Mesenchymal stem cell (in vitro differentiated cells and primary cell): Measurements from ENCODE around the gene FRMPD4.

Experiments
- DNase-seq: peaks from one replicate; pipeline ENCODE4 v3.0.0-alpha.2; 2013
- H2AFZ ChIP-seq: one replicate; pipeline ENCODE4 v1.6.1; 2013; ENCODE audit warnings: low read depth, mild to moderate bottlenecking, control low read depth, inconsistent platforms, low read length, moderate library complexity
- H2AK5ac ChIP-seq: 2 replicates; pipeline ENCODE4 v1.6.1; 2013; ENCODE audit warnings: low read length, moderate library complexity, mild to moderate bottlenecking, inconsistent platforms; ENCODE audit not compliant: severe bottlenecking
- H2BK120ac ChIP-seq: one replicate; pipeline ENCODE4 v1.6.1; 2013; ENCODE audit warnings: low read depth, mild to moderate bottlenecking, inconsistent platforms, low read length, moderate library complexity
- H2BK12ac ChIP-seq, 2 experiments: one replicate each; pipeline ENCODE4 v1.6.1; 2013; ENCODE audit warnings: inconsistent platforms in 2 of 2, low read length in 2 of 2, mild to moderate bottlenecking in 2 of 2, moderate library complexity in 2 of 2, control low read depth in 1 of 2
- H2BK15ac ChIP-seq: one replicate; pipeline ENCODE4 v1.6.1; 2013; ENCODE audit warnings: mild to moderate bottlenecking, low read depth, inconsistent platforms; ENCODE audit not compliant: poor library complexity, severe bottlenecking
- H2BK5ac ChIP-seq: 2 replicates; pipeline ENCODE4 v1.6.1; 2013; ENCODE audit warnings: low read depth, mild to moderate bottlenecking, low read length, control low read depth, inconsistent platforms; ENCODE audit not compliant: poor library complexity, severe bottlenecking
- H3K14ac ChIP-seq, 2 experiments: one replicate each; pipeline ENCODE4 v1.6.1; 2013; ENCODE audit warnings: inconsistent platforms in 2 of 2, low read length in 2 of 2, control low read depth in 1 of 2, mild to moderate bottlenecking in 1 of 2, moderate library complexity in 1 of 2
- H3K18ac ChIP-seq, 2 experiments: one replicate each; pipeline ENCODE4 v1.6.1; 2013; ENCODE audit warnings: inconsistent platforms in 2 of 2, low read length in 2 of 2, control low read depth in 1 of 2, low read depth in 1 of 2, mild to moderate bottlenecking in 1 of 2
- H3K23ac ChIP-seq, 2 experiments: one replicate each; pipeline ENCODE4 v1.6.1; 2013; ENCODE audit warnings: inconsistent platforms in 2 of 2, low read length in 2 of 2, mild to moderate bottlenecking in 2 of 2, moderate library complexity in 2 of 2, control low read depth in 1 of 2
- H3K27ac ChIP-seq: 2 replicates; pipeline ENCODE4 v1.5.1; 2013; ENCODE audit warnings: mild to moderate bottlenecking, moderate library complexity, low read length, control low read depth, inconsistent platforms; ENCODE audit not compliant: poor library complexity, severe bottlenecking
- H3K27me3 ChIP-seq, 2 experiments: 2 replicates each; pipeline versions ENCODE4 v1.6.1 to v1.7.0; 2013; ENCODE audit warnings: low read length in 2 of 2, mild to moderate bottlenecking in 2 of 2, moderate library complexity in 2 of 2, control low read depth in 1 of 2, inconsistent platforms in 1 of 2; ENCODE audit not compliant: control insufficient read depth in 1 of 2, insufficient read depth in 1 of 2
- H3K36me3 ChIP-seq, 2 experiments: 2 replicates each; pipeline versions ENCODE4 v1.6.1 to v1.7.0; 2013; ENCODE audit warnings: low read length in 2 of 2, control low read depth in 1 of 2, inconsistent platforms in 1 of 2, low read depth in 1 of 2, mild to moderate bottlenecking in 1 of 2; ENCODE audit not compliant: insufficient read depth in 2 of 2, control insufficient read depth in 1 of 2
- H3K4ac ChIP-seq, 2 experiments: one replicate each; pipeline ENCODE4 v1.6.1; 2013; ENCODE audit warnings: inconsistent platforms in 2 of 2, low read length in 2 of 2, mild to moderate bottlenecking in 2 of 2, moderate library complexity in 2 of 2, control low read depth in 1 of 2, low read depth in 1 of 2
- H3K4me1 ChIP-seq: 2 replicates; pipeline ENCODE4 v1.6.1; 2013; ENCODE audit warnings: low read depth, low read length, control low read depth; ENCODE audit not compliant: control insufficient read depth, insufficient read depth
- H3K4me2 ChIP-seq: 2 replicates; pipeline ENCODE4 v1.6.1; 2013; ENCODE audit warnings: low read length, mild to moderate bottlenecking, inconsistent platforms; ENCODE audit not compliant: poor library complexity, severe bottlenecking
- H3K4me3 ChIP-seq, 2 experiments: 2 replicates each; pipeline versions ENCODE4 v1.5.1 to v1.7.0; 2013; ENCODE audit warnings: low read length in 2 of 2, mild to moderate bottlenecking in 2 of 2, control low read depth in 1 of 2, low read depth in 1 of 2; ENCODE audit not compliant: insufficient read depth in 1 of 2
- H3K79me1 ChIP-seq: replicated peaks from 2 replicates; pipeline ENCODE4 v1.6.1; 2013; ENCODE audit warnings: mild to moderate bottlenecking, control low read depth, low read length, inconsistent platforms; ENCODE audit not compliant: poor library complexity, severe bottlenecking
- H3K9ac ChIP-seq: 2 replicates; pipeline ENCODE4 v1.7.0; 2013; ENCODE audit warnings: mild to moderate bottlenecking, low read length, moderate library complexity
- H3K9me3 ChIP-seq: 2 replicates; pipeline ENCODE4 v1.7.0; 2013; ENCODE audit warnings: mild to moderate bottlenecking, low read length; ENCODE audit not compliant: control insufficient read depth
- H4K8ac ChIP-seq: one replicate; pipeline ENCODE4 v1.6.1; 2013; ENCODE audit warnings: inconsistent platforms, mild to moderate bottlenecking, low read length, moderate library complexity
- H4K91ac ChIP-seq: one replicate; pipeline ENCODE4 v1.6.1; 2013; ENCODE audit warnings: mild to moderate bottlenecking, low read length, inconsistent platforms
- WGBS: methylation state at CpG from one replicate; pipeline ENCODE4 v1.1.7; 2013; ENCODE audit warnings: mixed read lengths; 5-methylcytosine and 5-hydroxymethylcytosine counted together

The FRMPD4 gene

DNA sequence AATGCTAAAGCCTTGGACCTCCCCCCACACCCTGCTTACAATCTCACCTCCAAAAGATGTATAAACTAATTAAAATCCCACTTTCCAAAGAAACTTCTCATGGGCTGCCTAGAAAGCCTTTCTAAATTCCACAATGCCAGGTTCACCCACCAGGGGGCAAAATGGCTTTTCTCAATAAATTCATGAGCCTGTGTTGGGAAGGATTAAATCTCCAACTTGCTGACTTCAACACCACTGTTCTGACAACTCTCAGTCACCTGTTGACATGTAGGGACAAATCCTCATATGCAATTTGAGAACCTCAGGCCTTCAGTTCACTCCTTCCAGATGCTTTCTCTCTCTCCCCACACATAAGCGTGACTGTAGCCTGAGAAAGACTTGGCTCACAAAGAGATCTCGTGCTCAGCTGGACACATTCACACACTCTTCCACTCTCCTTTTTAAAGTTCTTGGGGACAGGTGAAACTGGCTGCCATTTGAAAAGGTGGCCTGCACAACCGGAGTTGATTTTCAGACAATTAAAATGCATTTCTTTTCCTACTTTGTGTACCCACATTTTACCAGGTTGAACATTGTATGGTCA, 564.3 kb downstream of the FRMPD4 start:
- 93% methylated on average over 3 of the region's 3 CpGs for WGBS
- no peak overlapping the region for H3K27ac ChIP-seq
- H3K4me3 ChIP-seq = no peak overlapping the region
- no peak overlapping the region for H2BK15ac ChIP-seq
- no peaks in the 10 kb centered on the region for H3K4me1 ChIP-seq
- no peaks in the 10 kb centered on the region for H3K36me3 ChIP-seq
- H3K27me3 ChIP-seq = no peaks in the 10 kb centered on the region
- no peak overlapping the region for H2BK12ac ChIP-seq
- H4K8ac ChIP-seq = no peak overlapping the region
- H2BK120ac ChIP-seq = no peak overlapping the region
- no peak overlapping the region for H3K14ac ChIP-seq
- H2AK5ac ChIP-seq = no peak overlapping the region
- H2AFZ ChIP-seq = no peak overlapping the region
- no peak overlapping the region for H3K18ac ChIP-seq
- no peak overlapping the region for H3K4ac ChIP-seq
- no peaks in the 10 kb centered on the region for H3K79me1 ChIP-seq
- H2BK5ac ChIP-seq = no peak overlapping the region
- no peak for DNase-seq
- H3K9ac ChIP-seq = no peak overlapping the region
- H3K4me2 ChIP-seq = no peak overlapping the region
- no peaks in the 10 kb centered on the region for H3K9me3 ChIP-seq
- H4K91ac ChIP-seq = no peak overlapping the region
- H3K23ac ChIP-seq = no peak overlapping the region

DNA sequence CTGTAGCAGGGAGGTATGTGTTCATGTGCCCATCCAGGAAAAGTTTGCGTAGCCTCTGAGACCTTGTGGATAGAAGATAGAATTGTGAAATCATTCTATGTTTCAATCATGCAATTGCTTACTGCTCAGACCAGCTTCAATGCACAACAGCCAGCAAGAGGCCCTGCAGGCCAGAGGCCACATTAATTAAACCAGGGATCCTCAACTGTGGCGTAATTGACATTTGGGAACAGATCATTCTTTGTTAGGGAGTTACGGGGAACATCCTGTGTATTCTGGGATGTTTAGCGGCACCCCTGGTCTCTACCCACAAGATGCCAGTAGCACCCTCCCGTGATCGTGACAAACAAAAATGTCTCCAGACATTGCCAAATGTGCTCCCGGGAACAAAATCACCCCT, 566.4 kb downstream of the FRMPD4 start:
- Histone ChIP-seq H4K8ac (no peak overlapping the region), H3K36me3 (no peaks in the 10 kb centered on the region), H2AK5ac (no peak overlapping the region), H3K4me2 (no peak overlapping the region), H4K91ac (no peak overlapping the region), H3K79me1 (no peaks in the 10 kb centered on the region), H2BK12ac (no peak overlapping the region), H3K4me3 (no peak overlapping the region), H3K9me3 (no peaks in the 10 kb centered on the region), H3K14ac (no peak overlapping the region), H3K23ac (no peak overlapping the region), H2BK15ac (no peak overlapping the region), H3K9ac (no peak overlapping the region), H2AFZ (no peak overlapping the region), H3K4ac (no peak overlapping the region), H3K27me3 (no peaks in the 10 kb centered on the region), H3K18ac (no peak overlapping the region), H2BK120ac (no peak overlapping the region), H2BK5ac (no peak overlapping the region), H3K27ac (no peak overlapping the region), H3K4me1 (no peaks in the 10 kb centered on the region)
- WGBS = 83% methylated on average over 1 of the region's 7 CpGs
- DNase-seq = no peak

DNA sequence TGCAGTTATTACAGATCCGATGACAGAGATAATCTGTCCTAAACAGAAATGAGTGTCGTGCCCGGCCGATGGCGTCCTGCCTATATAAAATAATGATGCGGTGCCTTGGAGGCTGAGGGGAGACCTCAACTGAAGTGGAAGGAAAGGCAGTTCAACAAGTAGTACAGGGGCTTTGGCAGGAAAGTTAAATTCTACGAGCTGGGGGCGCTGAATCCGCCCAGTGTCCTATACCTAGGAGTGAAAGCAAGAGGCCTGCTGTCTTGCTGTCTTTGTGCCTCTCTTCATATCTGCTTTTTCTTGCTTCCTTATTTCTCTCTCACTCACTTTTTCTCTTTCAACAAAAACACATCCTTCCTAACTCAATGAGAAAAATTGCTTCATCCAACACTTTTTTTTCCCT, 570.8 kb downstream of the FRMPD4 start:
- WGBS = 91% methylated on average over 9 of the region's 9 CpGs
- no peak overlapping the region for H2BK15ac ChIP-seq
- H3K9ac ChIP-seq = no peak overlapping the region
- no peak overlapping the region for H4K91ac ChIP-seq
- no peak overlapping the region for H3K23ac ChIP-seq
- H3K27me3 ChIP-seq = no peaks in the 10 kb centered on the region
- DNase-seq = no peak
- H2BK12ac ChIP-seq = no peak overlapping the region
- no peak overlapping the region for H3K18ac ChIP-seq
- no peak overlapping the region for H2AK5ac ChIP-seq
- H2AFZ ChIP-seq = no peak overlapping the region
- no peaks in the 10 kb centered on the region for H3K79me1 ChIP-seq
- H3K4me2 ChIP-seq = no peak overlapping the region
- H3K4ac ChIP-seq = no peak overlapping the region
- no peak overlapping the region for H3K27ac ChIP-seq
- no peaks in the 10 kb centered on the region for H3K9me3 ChIP-seq
- no peak overlapping the region for H3K14ac ChIP-seq
- H2BK120ac ChIP-seq = no peak overlapping the region
- H4K8ac ChIP-seq = no peak overlapping the region
- H2BK5ac ChIP-seq = no peak overlapping the region
- H3K36me3 ChIP-seq = no peaks in the 10 kb centered on the region
- no peaks in the 10 kb centered on the region for H3K4me1 ChIP-seq
- no peak overlapping the region for H3K4me3 ChIP-seq

DNA sequence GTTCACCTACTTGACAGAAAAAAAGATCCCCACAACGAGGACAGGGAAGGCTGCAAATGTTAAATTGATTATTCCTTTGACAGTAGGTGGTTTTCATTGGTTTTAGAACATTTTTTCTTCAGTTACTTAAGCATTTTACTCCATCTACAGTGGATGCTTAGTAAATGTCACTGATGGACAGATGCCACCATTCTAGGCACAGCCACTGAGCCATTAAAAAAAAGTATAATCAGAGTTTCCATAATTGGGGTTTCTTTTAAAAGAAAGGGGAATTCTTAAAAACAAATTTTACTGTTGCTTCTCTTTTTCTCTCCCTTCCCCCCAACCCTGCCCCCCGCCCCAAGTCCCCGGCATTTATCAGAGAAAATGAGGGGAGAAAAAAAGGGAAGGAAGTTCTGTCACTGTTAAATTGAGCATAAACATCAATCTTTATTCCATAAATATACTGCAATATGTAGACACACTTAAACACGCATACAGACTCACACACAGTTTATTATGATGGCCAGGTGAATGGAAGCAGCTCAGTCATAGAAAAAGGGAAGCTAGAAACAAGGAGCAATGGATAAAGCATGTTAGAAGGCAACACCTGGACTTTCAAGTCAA, 573.3 kb downstream of the FRMPD4 start:
- Histone ChIP-seq H3K4me2 (no peak overlapping the region), H3K36me3 (no peaks in the 10 kb centered on the region), H3K23ac (no peak overlapping the region), H3K4me3 (no peak overlapping the region), H3K79me1 (no peaks in the 10 kb centered on the region), H3K27me3 (no peaks in the 10 kb centered on the region), H2BK15ac (no peak overlapping the region), H3K4ac (no peak overlapping the region), H3K27ac (no peak overlapping the region), H2AK5ac (no peak overlapping the region), H4K91ac (no peak overlapping the region), H3K18ac (no peak overlapping the region), H2BK12ac (no peak overlapping the region), H3K9ac (no peak overlapping the region), H4K8ac (no peak overlapping the region), H2BK120ac (no peak overlapping the region), H3K14ac (no peak overlapping the region), H2AFZ (no peak overlapping the region), H3K4me1 (no peaks in the 10 kb centered on the region), H3K9me3 (no peaks in the 10 kb centered on the region), H2BK5ac (no peak overlapping the region)
- no CpG with 5 or more reads among the region's 4 CpGs for WGBS
- DNase-seq = no peak
